Gastrocnemius medialis (tissue), 4 donors: ENCODE results near the gene OR52M1.

Source experiments
- POLR2A ChIP-seq, 2 donors: fragments of 450-650 bp; IDR thresholded peaks; one replicate each; pipeline ENCODE4 v1.6.1; 2017; ENCODE audit warnings: antibody characterized with exemption in 2 of 2, mild to moderate bottlenecking in 2 of 2, moderate library complexity in 2 of 2
- TF ChIP-seq, protein P1 (sequence below), 5 experiments: fragments of 450-650 bp in 3 of 5; fragments of 200-600 bp in 2 of 5; sonication (generic) in 2 of 5; IDR thresholded peaks in 4 of 5; conservative IDR thresholded peaks in 1 of 5; 1 replicate in 4 of 5; 2 replicates in 1 of 5; pipeline ENCODE4 v1.5.1; 2016 to 2019; ENCODE audit warnings: antibody characterized with exemption in 5 of 5, mild to moderate bottlenecking in 3 of 5, moderate library complexity in 3 of 5

DNA sequence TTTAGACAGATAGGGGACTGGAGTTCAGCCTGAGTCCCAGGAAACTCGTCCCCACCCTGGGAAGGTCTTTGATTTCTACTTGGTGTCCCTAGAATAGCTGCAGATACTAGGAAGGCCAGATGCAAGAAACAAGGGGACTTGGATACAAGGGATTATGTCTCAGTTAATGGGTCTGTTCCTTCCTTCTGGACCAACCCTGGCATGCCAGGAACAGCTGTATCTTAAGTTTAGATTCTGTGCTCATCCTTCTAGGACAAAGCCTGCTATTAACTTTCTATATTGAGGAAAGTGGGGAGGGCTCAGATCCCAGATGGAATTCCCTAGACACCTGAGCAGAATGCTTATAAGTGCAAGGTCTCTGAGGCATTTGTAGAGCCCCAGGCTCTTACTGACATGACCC is 3.9 kb upstream of the OR52M1 start:
- TF ChIP-seq, protein P1, sequence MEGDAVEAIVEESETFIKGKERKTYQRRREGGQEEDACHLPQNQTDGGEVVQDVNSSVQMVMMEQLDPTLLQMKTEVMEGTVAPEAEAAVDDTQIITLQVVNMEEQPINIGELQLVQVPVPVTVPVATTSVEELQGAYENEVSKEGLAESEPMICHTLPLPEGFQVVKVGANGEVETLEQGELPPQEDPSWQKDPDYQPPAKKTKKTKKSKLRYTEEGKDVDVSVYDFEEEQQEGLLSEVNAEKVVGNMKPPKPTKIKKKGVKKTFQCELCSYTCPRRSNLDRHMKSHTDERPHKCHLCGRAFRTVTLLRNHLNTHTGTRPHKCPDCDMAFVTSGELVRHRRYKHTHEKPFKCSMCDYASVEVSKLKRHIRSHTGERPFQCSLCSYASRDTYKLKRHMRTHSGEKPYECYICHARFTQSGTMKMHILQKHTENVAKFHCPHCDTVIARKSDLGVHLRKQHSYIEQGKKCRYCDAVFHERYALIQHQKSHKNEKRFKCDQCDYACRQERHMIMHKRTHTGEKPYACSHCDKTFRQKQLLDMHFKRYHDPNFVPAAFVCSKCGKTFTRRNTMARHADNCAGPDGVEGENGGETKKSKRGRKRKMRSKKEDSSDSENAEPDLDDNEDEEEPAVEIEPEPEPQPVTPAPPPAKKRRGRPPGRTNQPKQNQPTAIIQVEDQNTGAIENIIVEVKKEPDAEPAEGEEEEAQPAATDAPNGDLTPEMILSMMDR (IDR thresholded peaks at IDR 0.05 in 4 of 5, conservative IDR thresholded peaks at IDR 0.05 in 1 of 5): no peak
- TF ChIP-seq POLR2A (IDR thresholded peaks at IDR 0.05): no peak
